Measurements from ENCODE around the gene AUTS2.

AUTS2 gene

GRCh38 chr7:69736126-69736810, 138.0 kb downstream of the AUTS2 start:
- no peaks in the 10 kb centered on the region for H3K9me2 ChIP-seq (replicated peaks; ENCODE audit: low read depth, low read length)
- H4K20me1 ChIP-seq (ENCODE audit: insufficient read depth, low read length, poor library complexity, severe bottlenecking) = peaks cover 29% of the 10 kb centered on the region
- no peak overlapping the region for H3K4me3 ChIP-seq (ENCODE audit: low read length, poor library complexity, severe bottlenecking)
- H3K79me2 ChIP-seq (ENCODE audit: insufficient read depth, low read length) = peaks cover 89% of the 10 kb centered on the region
- no peaks in the 10 kb centered on the region for H3F3A ChIP-seq (ENCODE audit: low read depth)
- no peaks in the 10 kb centered on the region for H3K9me3 ChIP-seq (ENCODE audit: insufficient read depth, low read depth, low read length)
- H3K27me3 ChIP-seq (ENCODE audit: insufficient read depth, low read length, poor library complexity, severe bottlenecking) = no peaks in the 10 kb centered on the region
- H2AFZ ChIP-seq (ENCODE audit: low read length) = no peak overlapping the region
- no peak for TF ChIP-seq EZH2phosphoT487 (IDR thresholded peaks at IDR 0.05; ENCODE audit: borderline replicate concordance)
- TF ChIP-seq, protein P1, sequence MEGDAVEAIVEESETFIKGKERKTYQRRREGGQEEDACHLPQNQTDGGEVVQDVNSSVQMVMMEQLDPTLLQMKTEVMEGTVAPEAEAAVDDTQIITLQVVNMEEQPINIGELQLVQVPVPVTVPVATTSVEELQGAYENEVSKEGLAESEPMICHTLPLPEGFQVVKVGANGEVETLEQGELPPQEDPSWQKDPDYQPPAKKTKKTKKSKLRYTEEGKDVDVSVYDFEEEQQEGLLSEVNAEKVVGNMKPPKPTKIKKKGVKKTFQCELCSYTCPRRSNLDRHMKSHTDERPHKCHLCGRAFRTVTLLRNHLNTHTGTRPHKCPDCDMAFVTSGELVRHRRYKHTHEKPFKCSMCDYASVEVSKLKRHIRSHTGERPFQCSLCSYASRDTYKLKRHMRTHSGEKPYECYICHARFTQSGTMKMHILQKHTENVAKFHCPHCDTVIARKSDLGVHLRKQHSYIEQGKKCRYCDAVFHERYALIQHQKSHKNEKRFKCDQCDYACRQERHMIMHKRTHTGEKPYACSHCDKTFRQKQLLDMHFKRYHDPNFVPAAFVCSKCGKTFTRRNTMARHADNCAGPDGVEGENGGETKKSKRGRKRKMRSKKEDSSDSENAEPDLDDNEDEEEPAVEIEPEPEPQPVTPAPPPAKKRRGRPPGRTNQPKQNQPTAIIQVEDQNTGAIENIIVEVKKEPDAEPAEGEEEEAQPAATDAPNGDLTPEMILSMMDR (conservative IDR thresholded peaks at IDR 0.05; ENCODE audit: low read length) = no peak
- H3K9ac ChIP-seq (ENCODE audit: low read depth, low read length, poor library complexity, severe bottlenecking) = no peak overlapping the region
- H3K4me2 ChIP-seq (ENCODE audit: low read depth, low read length, poor library complexity, severe bottlenecking) = no peak overlapping the region
- peaks cover 45% of the 10 kb centered on the region for H3K4me1 ChIP-seq (ENCODE audit: insufficient read depth, low read length, poor library complexity, severe bottlenecking)
- H3K36me3 ChIP-seq (ENCODE audit: insufficient read depth, low read length) = no peaks in the 10 kb centered on the region

DNA sequence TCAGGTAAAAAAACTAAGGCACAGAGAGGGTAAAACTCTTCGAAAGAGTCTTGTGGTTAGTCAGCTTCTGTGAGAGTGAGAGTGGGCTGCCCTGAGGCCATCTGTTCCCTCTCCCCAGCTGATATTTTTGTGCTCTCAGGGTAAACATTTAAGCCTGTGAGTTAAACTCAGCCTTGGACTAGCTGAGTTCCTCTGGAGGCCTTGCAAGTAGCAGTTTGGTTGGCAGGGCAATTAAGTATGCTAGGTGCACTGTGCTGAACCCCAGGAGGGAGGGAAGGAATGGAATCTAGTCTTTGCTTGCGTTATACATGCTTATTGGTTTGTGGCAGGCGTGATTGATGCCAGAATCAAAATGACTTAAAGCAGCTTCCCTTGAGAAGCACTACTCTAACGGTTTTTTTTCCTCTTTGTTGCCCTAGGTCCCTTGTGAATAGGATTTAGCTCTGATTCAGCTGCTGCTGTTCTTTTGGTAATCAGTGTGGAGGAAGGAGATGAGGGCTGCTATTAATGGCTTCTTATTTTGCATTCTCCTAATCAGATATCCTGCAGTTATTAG, 140.2 kb downstream of the AUTS2 start:
- Histone ChIP-seq H3K9me2 (replicated peaks; ENCODE audit: low read depth, low read length) (no peaks in the 10 kb centered on the region), H3K36me3 (ENCODE audit: insufficient read depth, low read length) (no peaks in the 10 kb centered on the region), H3K9ac (ENCODE audit: low read depth, low read length, poor library complexity, severe bottlenecking) (no peak overlapping the region), H3K4me1 (ENCODE audit: insufficient read depth, low read length, poor library complexity, severe bottlenecking) (peaks cover 52% of the 10 kb centered on the region), H3K4me2 (ENCODE audit: low read depth, low read length, poor library complexity, severe bottlenecking) (peak overlapping the region; percentile 47), H3K27me3 (ENCODE audit: insufficient read depth, low read length, poor library complexity, severe bottlenecking) (no peaks in the 10 kb centered on the region), H3K9me3 (ENCODE audit: insufficient read depth, low read depth, low read length) (no peaks in the 10 kb centered on the region), H2AFZ (ENCODE audit: low read length) (no peak overlapping the region), H3F3A (ENCODE audit: low read depth) (no peaks in the 10 kb centered on the region), H4K20me1 (ENCODE audit: insufficient read depth, low read length, poor library complexity, severe bottlenecking) (peaks cover 34% of the 10 kb centered on the region), H3K4me3 (ENCODE audit: low read length, poor library complexity, severe bottlenecking) (no peak overlapping the region), H3K79me2 (ENCODE audit: insufficient read depth, low read length) (peaks cover 89% of the 10 kb centered on the region)
- TF ChIP-seq EZH2phosphoT487 (IDR thresholded peaks at IDR 0.05; ENCODE audit: borderline replicate concordance) = no peak
- TF ChIP-seq, protein P1 (conservative IDR thresholded peaks at IDR 0.05; ENCODE audit: low read length) = no peak

- Histone ChIP-seq H3F3A (ENCODE audit: low read depth) (no peaks in the 10 kb centered on the region), H3K9me2 (replicated peaks; ENCODE audit: low read depth, low read length) (no peaks in the 10 kb centered on the region), H3K27me3 (ENCODE audit: insufficient read depth, low read length, poor library complexity, severe bottlenecking) (no peaks in the 10 kb centered on the region), H3K4me2 (ENCODE audit: low read depth, low read length, poor library complexity, severe bottlenecking) (peak overlapping the region; percentile 47), H3K9me3 (ENCODE audit: insufficient read depth, low read depth, low read length) (no peaks in the 10 kb centered on the region), H3K9ac (ENCODE audit: low read depth, low read length, poor library complexity, severe bottlenecking) (no peak overlapping the region), H3K36me3 (ENCODE audit: insufficient read depth, low read length) (no peaks in the 10 kb centered on the region), H2AFZ (ENCODE audit: low read length) (no peak overlapping the region), H4K20me1 (ENCODE audit: insufficient read depth, low read length, poor library complexity, severe bottlenecking) (peaks cover 40% of the 10 kb centered on the region), H3K4me1 (ENCODE audit: insufficient read depth, low read length, poor library complexity, severe bottlenecking) (peaks cover 53% of the 10 kb centered on the region), H3K4me3 (ENCODE audit: low read length, poor library complexity, severe bottlenecking) (no peak overlapping the region), H3K79me2 (ENCODE audit: insufficient read depth, low read length) (peaks cover 89% of the 10 kb centered on the region)
- TF ChIP-seq EZH2phosphoT487 (IDR thresholded peaks at IDR 0.05; ENCODE audit: borderline replicate concordance) = no peak
- TF ChIP-seq, protein P1 (conservative IDR thresholded peaks at IDR 0.05; ENCODE audit: low read length) = no peak
Measured at GRCh38 chr7:69739190-69739589, 140.9 kb downstream of the AUTS2 start.
